ENCODE data around the gene MT1HL1.

MT1HL1 gene

GRCh38 chr1:237004116-237004515 lies at the start of gene MT1HL1:
TSS of gene MT1HL1 (minus strand) at chr1:237004441. CDS start at chr1:237004372, 69 bp downstream.
- Histone ChIP-seq H3K9ac (ENCODE audit: low read length) (no peak within 1 kb of the TSS), H3K36me3 (replicated peaks; ENCODE audit: insufficient read depth, low read length) (no peaks in the 10 kb centered on the region), H3K9me2 (replicated peaks; ENCODE audit: insufficient read depth, low read length) (no peaks in the 10 kb centered on the region), H3K79me2 (ENCODE audit: low read length) (no peaks in the 10 kb centered on the region), H2AFZ (ENCODE audit: low read length) (no peak within 1 kb of the TSS), H3K27ac (ENCODE audit: low read length) (no peak within 1 kb of the TSS), H3K27me3 (replicated peaks; ENCODE audit: insufficient read depth, low read length) (no peaks in the 10 kb centered on the region), H3F3A (ENCODE audit: insufficient read depth, low read length) (no peaks in the 10 kb centered on the region), H3K4me1 (ENCODE audit: low read length) (no peaks in the 10 kb centered on the region), H4K20me1 (ENCODE audit: insufficient read depth, low read length) (no peaks in the 10 kb centered on the region), H3K4me3 (ENCODE audit: low read length) (no peak within 1 kb of the TSS), H3K4me2 (ENCODE audit: low read depth, low read length) (no peak within 1 kb of the TSS), H3K9me3 (replicated peaks; ENCODE audit: insufficient read depth, low read length) (no peaks in the 10 kb centered on the region)
- no peak for DNase-seq
- TF ChIP-seq EZH2phosphoT487 (IDR thresholded peaks at IDR 0.05; ENCODE audit: low read length) (no peak), EZH2 (optimal IDR thresholded peaks at IDR 0.05; ENCODE audit: low read depth, low read length) (no peak)
- TF ChIP-seq, protein P1, sequence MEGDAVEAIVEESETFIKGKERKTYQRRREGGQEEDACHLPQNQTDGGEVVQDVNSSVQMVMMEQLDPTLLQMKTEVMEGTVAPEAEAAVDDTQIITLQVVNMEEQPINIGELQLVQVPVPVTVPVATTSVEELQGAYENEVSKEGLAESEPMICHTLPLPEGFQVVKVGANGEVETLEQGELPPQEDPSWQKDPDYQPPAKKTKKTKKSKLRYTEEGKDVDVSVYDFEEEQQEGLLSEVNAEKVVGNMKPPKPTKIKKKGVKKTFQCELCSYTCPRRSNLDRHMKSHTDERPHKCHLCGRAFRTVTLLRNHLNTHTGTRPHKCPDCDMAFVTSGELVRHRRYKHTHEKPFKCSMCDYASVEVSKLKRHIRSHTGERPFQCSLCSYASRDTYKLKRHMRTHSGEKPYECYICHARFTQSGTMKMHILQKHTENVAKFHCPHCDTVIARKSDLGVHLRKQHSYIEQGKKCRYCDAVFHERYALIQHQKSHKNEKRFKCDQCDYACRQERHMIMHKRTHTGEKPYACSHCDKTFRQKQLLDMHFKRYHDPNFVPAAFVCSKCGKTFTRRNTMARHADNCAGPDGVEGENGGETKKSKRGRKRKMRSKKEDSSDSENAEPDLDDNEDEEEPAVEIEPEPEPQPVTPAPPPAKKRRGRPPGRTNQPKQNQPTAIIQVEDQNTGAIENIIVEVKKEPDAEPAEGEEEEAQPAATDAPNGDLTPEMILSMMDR (IDR thresholded peaks at IDR 0.05; ENCODE audit: low read length) = no peak

GRCh38 chr1:237050915-237051314 lies 46.7 kb upstream of the MT1HL1 start:
- Histone ChIP-seq H3K27ac (ENCODE audit: low read length) (no peak overlapping the region), H3K9ac (ENCODE audit: low read length) (no peak overlapping the region), H3K27me3 (replicated peaks; ENCODE audit: insufficient read depth, low read length) (no peaks in the 10 kb centered on the region), H3K9me2 (replicated peaks; ENCODE audit: insufficient read depth, low read length) (no peaks in the 10 kb centered on the region), H3K4me1 (ENCODE audit: low read length) (no peaks in the 10 kb centered on the region), H3K4me2 (ENCODE audit: low read depth, low read length) (no peak overlapping the region), H2AFZ (ENCODE audit: low read length) (no peak overlapping the region), H3K79me2 (ENCODE audit: low read length) (no peaks in the 10 kb centered on the region), H3F3A (ENCODE audit: insufficient read depth, low read length) (no peaks in the 10 kb centered on the region), H3K4me3 (ENCODE audit: low read length) (no peak overlapping the region), H3K36me3 (replicated peaks; ENCODE audit: insufficient read depth, low read length) (no peaks in the 10 kb centered on the region), H3K9me3 (replicated peaks; ENCODE audit: insufficient read depth, low read length) (no peaks in the 10 kb centered on the region), H4K20me1 (ENCODE audit: insufficient read depth, low read length) (no peaks in the 10 kb centered on the region)
- no peak for DNase-seq
- TF ChIP-seq EZH2 (optimal IDR thresholded peaks at IDR 0.05; ENCODE audit: low read depth, low read length) = no peak
- TF ChIP-seq, protein P1 (IDR thresholded peaks at IDR 0.05; ENCODE audit: low read length) = no peak
- TF ChIP-seq EZH2phosphoT487 (IDR thresholded peaks at IDR 0.05; ENCODE audit: low read length) = no peak

DNA sequence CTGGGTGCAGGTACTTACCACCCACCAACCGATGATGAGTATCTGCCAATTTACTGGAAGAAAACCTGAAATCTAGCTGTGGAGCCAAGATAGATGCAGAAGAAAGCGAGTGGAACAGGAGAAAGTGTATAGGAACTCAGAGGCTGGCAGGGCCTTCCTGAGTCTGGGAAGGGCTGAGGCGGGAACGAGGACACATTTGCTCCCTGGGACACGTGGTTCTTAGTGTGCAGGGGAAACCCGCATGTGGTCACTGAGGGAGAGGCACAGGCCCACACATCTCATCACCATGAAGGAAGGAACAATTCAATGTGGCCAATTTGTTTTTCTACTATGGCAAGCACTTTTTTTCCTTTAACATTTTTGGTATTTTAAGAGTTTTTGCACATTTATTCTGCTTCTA lies 45.9 kb upstream of the MT1HL1 start:
- no peak for DNase-seq
- H3K9me2 ChIP-seq (replicated peaks; ENCODE audit: insufficient read depth, low read length) = no peaks in the 10 kb centered on the region
- H3K9ac ChIP-seq (ENCODE audit: low read length) = no peak overlapping the region
- no peaks in the 10 kb centered on the region for H4K20me1 ChIP-seq (ENCODE audit: insufficient read depth, low read length)
- H3K36me3 ChIP-seq (replicated peaks; ENCODE audit: insufficient read depth, low read length) = no peaks in the 10 kb centered on the region
- no peaks in the 10 kb centered on the region for H3K79me2 ChIP-seq (ENCODE audit: low read length)
- H3K9me3 ChIP-seq (replicated peaks; ENCODE audit: insufficient read depth, low read length) = no peaks in the 10 kb centered on the region
- H2AFZ ChIP-seq (ENCODE audit: low read length) = no peak overlapping the region
- no peaks in the 10 kb centered on the region for H3K27me3 ChIP-seq (replicated peaks; ENCODE audit: insufficient read depth, low read length)
- no peak overlapping the region for H3K4me3 ChIP-seq (ENCODE audit: low read length)
- TF ChIP-seq EZH2 (optimal IDR thresholded peaks at IDR 0.05; ENCODE audit: low read depth, low read length) = no peak
- TF ChIP-seq, protein P1 (IDR thresholded peaks at IDR 0.05; ENCODE audit: low read length) = no peak
- TF ChIP-seq EZH2phosphoT487 (IDR thresholded peaks at IDR 0.05; ENCODE audit: low read length) = no peak
- H3K27ac ChIP-seq (ENCODE audit: low read length) = no peak overlapping the region
- no peak overlapping the region for H3K4me2 ChIP-seq (ENCODE audit: low read depth, low read length)
- no peaks in the 10 kb centered on the region for H3K4me1 ChIP-seq (ENCODE audit: low read length)
- no peaks in the 10 kb centered on the region for H3F3A ChIP-seq (ENCODE audit: insufficient read depth, low read length)

Data from MM.1S (cell line).